Fibroblast of lung (primary cell): ENCODE data around the gene CORIN. TPM values are rescaled to one million over a fixed set of nuclear protein-coding genes. Genes with fewer than 3 reads are reported as not detected.

Experiments
- DNase-seq, 2 donors: peaks; one replicate each; pipeline versions ENCODE4 v3.0.0 to v3.0.0-alpha.2; 2010; ENCODE audit warnings: low read depth in 2 of 2
- H2AFZ ChIP-seq: 2 replicates; pipeline ENCODE4 v1.5.1; 2012; ENCODE audit warnings: low read length, control low read depth, inconsistent platforms
- H3K27ac ChIP-seq: 2 replicates; pipeline ENCODE4 v1.5.1; 2011; ENCODE audit warnings: low read length, control low read depth; ENCODE audit not compliant: insufficient read depth
- H3K27me3 ChIP-seq: 2 replicates; pipeline ENCODE4 v1.5.1; 2011; ENCODE audit warnings: mild to moderate bottlenecking, low read length; ENCODE audit not compliant: control insufficient read depth, insufficient read depth
- H3K36me3 ChIP-seq: 2 replicates; pipeline ENCODE4 v1.5.1; 2011; ENCODE audit warnings: low read length; ENCODE audit not compliant: control insufficient read depth, insufficient read depth
- H3K4me1 ChIP-seq: 2 replicates; pipeline ENCODE4 v1.5.1; 2011; ENCODE audit warnings: low read length; ENCODE audit not compliant: control insufficient read depth, insufficient read depth; ENCODE audit errors: extremely low read depth
- H3K4me2 ChIP-seq: 2 replicates; pipeline ENCODE4 v1.5.1; 2011; ENCODE audit warnings: low read length, control low read depth; ENCODE audit not compliant: insufficient read depth; ENCODE audit errors: extremely low read depth
- H3K4me3 ChIP-seq, 4 experiments: fragments of 200-600 bp in 1 of 4; sonication (generic) in 1 of 4; replicated peaks in 1 of 4; 2 replicates each; pipeline ENCODE4 v1.5.1; 2011 to 2016; ENCODE audit warnings: low read length in 4 of 4, low read depth in 3 of 4, mild to moderate bottlenecking in 3 of 4, control low read depth in 2 of 4, inconsistent platforms in 1 of 4, mixed read lengths in 1 of 4; ENCODE audit not compliant: insufficient read depth in 1 of 4; ENCODE audit errors: control extremely low read depth in 1 of 4
- H3K79me2 ChIP-seq: 2 replicates; pipeline ENCODE4 v1.5.1; 2012; ENCODE audit warnings: mild to moderate bottlenecking, low read length, inconsistent platforms; ENCODE audit not compliant: control insufficient read depth, insufficient read depth
- H3K9ac ChIP-seq: 2 replicates; pipeline ENCODE4 v1.5.1; 2011; ENCODE audit warnings: mild to moderate bottlenecking, low read length, control low read depth; ENCODE audit not compliant: insufficient read depth
- H3K9me3 ChIP-seq: 2 replicates; pipeline ENCODE4 v1.5.1; 2012; ENCODE audit warnings: low read depth, low read length; ENCODE audit not compliant: control insufficient read depth, insufficient read depth
- H4K20me1 ChIP-seq: 2 replicates; pipeline ENCODE4 v1.5.1; 2011; ENCODE audit warnings: low read length; ENCODE audit not compliant: control insufficient read depth, insufficient read depth; ENCODE audit errors: extremely low read depth
- CTCF ChIP-seq, 2 donors: IDR thresholded peaks in 1 of 2; conservative IDR thresholded peaks in 1 of 2; 1 replicate in 1 of 2; 2 replicates in 1 of 2; pipeline ENCODE4 v1.5.1; 2011 to 2012; ENCODE audit warnings: low read length in 2 of 2, control low read depth in 1 of 2, inconsistent platforms in 1 of 2, low read depth in 1 of 2, mild to moderate bottlenecking in 1 of 2
- EZH2 ChIP-seq: IDR thresholded peaks from 2 replicates; pipeline ENCODE4 v1.5.1; 2012; ENCODE audit warnings: low read length, control low read depth, mild to moderate bottlenecking; ENCODE audit errors: missing control alignments
- polyA plus RNA-seq, 2 donors: library from polyadenylated mRNA; depleted of rRNA in 1 of 2; stranded (reverse) in 1 of 2; unstranded in 1 of 2; fragments of >200 nt; gene quantifications; 2 replicates each; pipeline ENCODE4 v1.2.1, GENCODE V29; 2011 to 2012; ENCODE audit warnings: missing spikeins in 1 of 2
- total RNA-seq: library from RNA; depleted of rRNA; stranded (reverse); fragments of >200 nt; gene quantifications from 2 replicates; pipeline ENCODE4 v1.2.1, GENCODE V29; 2014

The CORIN gene
- total and polyA plus RNA-seq, 2 donors (not counting 1 experiment from before 2014, with no cell fraction given) = 1.5 to 22.2 TPM

- no peaks in the 10 kb centered on the region for H3K4me1 ChIP-seq
- no peak overlapping the region for H3K27ac ChIP-seq
- TF ChIP-seq EZH2 (no peak), CTCF (conservative IDR thresholded peaks at IDR 0.05 in 1 of 2, IDR thresholded peaks at IDR 0.05 in 1 of 2; ENCODE audit: low read depth in 1 of 2, low read length in 2 of 2) (no peak)
- no peaks in the 10 kb centered on the region for H3K36me3 ChIP-seq
- H3K4me2 ChIP-seq = no peak overlapping the region
- no peaks in the 10 kb centered on the region for H3K27me3 ChIP-seq
- no peaks in the 10 kb centered on the region for H3K79me2 ChIP-seq
- H3K4me3 ChIP-seq = no peak overlapping the region
- H3K9me3 ChIP-seq = no peaks in the 10 kb centered on the region
- H2AFZ ChIP-seq = no peak overlapping the region
- DNase-seq = no peak
- no peaks in the 10 kb centered on the region for H4K20me1 ChIP-seq
- no peak overlapping the region for H3K9ac ChIP-seq
These were observed 21.1 kb downstream of the CORIN start for GRCh38 chr4:47816748-47817147.

- H3K9ac ChIP-seq = no peak overlapping the region
- H3K36me3 ChIP-seq = no peaks in the 10 kb centered on the region
- no peak overlapping the region for H2AFZ ChIP-seq
- H3K27me3 ChIP-seq = no peaks in the 10 kb centered on the region
- TF ChIP-seq EZH2 = no peak
- no peak for TF ChIP-seq CTCF (conservative IDR thresholded peaks at IDR 0.05 in 1 of 2, IDR thresholded peaks at IDR 0.05 in 1 of 2; ENCODE audit: low read depth in 1 of 2, low read length in 2 of 2)
- no peak overlapping the region for H3K27ac ChIP-seq
- H3K9me3 ChIP-seq = no peaks in the 10 kb centered on the region
- H3K4me3 ChIP-seq = peak overlapping the region in 2 of 4 experiments; percentile 10 to 17
- no peak overlapping the region for H3K4me2 ChIP-seq
- H3K79me2 ChIP-seq = no peaks in the 10 kb centered on the region
- peak in 1 of 2 donors; percentile 48 for DNase-seq
- no peaks in the 10 kb centered on the region for H4K20me1 ChIP-seq
- no peaks in the 10 kb centered on the region for H3K4me1 ChIP-seq
These were observed 23.1 kb downstream of the CORIN start for GRCh38 chr4:47814618-47815295.

- Histone ChIP-seq H3K27ac (no peak overlapping the region), H3K4me1 (no peaks in the 10 kb centered on the region), H3K9ac (no peak overlapping the region), H2AFZ (no peak overlapping the region), H3K27me3 (no peaks in the 10 kb centered on the region), H3K4me3 (no peak overlapping the region), H3K36me3 (no peaks in the 10 kb centered on the region), H3K4me2 (no peak overlapping the region), H4K20me1 (no peaks in the 10 kb centered on the region), H3K9me3 (no peaks in the 10 kb centered on the region), H3K79me2 (no peaks in the 10 kb centered on the region)
- TF ChIP-seq EZH2 = no peak
- no peak for TF ChIP-seq CTCF (conservative IDR thresholded peaks at IDR 0.05 in 1 of 2, IDR thresholded peaks at IDR 0.05 in 1 of 2; ENCODE audit: low read depth in 1 of 2, low read length in 2 of 2)
- no peak for DNase-seq
These were observed 28.1 kb downstream of the CORIN start for GRCh38 chr4:47809654-47810203.
